AG09309 (cell line): ENCODE results near the gene NHLRC4.

Experiments
- DNase-seq: peaks from one replicate; pipeline ENCODE4 v3.0.0-alpha.2; 2010; ENCODE audit warnings: low read depth
- H3K4me3 ChIP-seq: 2 replicates; pipeline ENCODE4 v1.5.1; 2011; ENCODE audit warnings: mild to moderate bottlenecking, low read depth, low read length, moderate library complexity; ENCODE audit not compliant: control insufficient read depth
- TF ChIP-seq, protein P1 (sequence below): IDR thresholded peaks from 2 replicates; pipeline ENCODE4 v1.5.1; 2011; ENCODE audit warnings: mild to moderate bottlenecking, low read depth, low read length, inconsistent platforms; ENCODE audit not compliant: insufficient read depth, control insufficient read depth; ENCODE audit errors: missing control alignments

Gene NHLRC4

DNA sequence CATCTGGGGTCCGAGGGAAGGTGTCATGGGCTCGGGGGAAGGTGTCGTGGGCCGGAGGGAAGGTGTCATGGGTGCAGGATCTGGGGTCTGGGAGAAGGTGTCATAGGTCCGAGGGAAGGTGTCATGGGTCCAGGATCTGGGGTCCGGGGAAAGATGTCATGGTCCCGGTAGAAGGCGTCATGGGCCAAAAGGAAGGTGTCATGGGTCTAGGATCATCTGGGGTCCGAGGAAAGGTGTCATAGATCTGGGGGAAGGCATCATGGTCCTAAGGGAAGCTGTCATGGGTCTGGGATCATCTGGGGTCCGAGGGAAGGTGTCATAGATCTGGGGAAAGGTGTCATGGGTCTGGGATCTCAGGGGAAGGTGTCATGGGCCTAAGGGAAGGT is 24.0 kb downstream of the NHLRC4 start:
- peak overlapping the region; percentile 59 for H3K4me3 ChIP-seq
- TF ChIP-seq, protein P1, sequence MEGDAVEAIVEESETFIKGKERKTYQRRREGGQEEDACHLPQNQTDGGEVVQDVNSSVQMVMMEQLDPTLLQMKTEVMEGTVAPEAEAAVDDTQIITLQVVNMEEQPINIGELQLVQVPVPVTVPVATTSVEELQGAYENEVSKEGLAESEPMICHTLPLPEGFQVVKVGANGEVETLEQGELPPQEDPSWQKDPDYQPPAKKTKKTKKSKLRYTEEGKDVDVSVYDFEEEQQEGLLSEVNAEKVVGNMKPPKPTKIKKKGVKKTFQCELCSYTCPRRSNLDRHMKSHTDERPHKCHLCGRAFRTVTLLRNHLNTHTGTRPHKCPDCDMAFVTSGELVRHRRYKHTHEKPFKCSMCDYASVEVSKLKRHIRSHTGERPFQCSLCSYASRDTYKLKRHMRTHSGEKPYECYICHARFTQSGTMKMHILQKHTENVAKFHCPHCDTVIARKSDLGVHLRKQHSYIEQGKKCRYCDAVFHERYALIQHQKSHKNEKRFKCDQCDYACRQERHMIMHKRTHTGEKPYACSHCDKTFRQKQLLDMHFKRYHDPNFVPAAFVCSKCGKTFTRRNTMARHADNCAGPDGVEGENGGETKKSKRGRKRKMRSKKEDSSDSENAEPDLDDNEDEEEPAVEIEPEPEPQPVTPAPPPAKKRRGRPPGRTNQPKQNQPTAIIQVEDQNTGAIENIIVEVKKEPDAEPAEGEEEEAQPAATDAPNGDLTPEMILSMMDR = no peak
- DNase-seq = no peak

DNA sequence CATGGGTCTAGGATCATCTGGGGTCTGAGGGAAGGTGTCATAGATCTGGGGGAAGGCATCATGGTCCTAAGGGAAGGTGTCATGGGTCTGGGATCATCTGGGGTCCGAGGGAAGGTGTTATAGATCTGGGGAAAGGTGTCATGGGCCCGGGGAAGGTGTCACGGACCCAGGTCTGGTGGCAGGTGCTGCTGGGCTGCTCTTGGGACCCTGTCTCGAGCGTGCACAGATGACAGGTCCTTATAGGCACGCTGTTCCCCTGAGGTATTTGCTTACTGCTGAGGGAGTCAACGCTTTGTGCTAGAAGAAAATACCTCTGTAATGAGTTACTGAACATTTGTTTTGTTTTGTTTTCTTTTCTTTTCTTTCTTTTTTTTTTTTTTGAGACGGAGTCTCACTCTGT is 24.4 kb downstream of the NHLRC4 start:
- peak overlapping the region; percentile 59 for H3K4me3 ChIP-seq
- TF ChIP-seq, protein P1 = no peak
- no peak for DNase-seq

DNA sequence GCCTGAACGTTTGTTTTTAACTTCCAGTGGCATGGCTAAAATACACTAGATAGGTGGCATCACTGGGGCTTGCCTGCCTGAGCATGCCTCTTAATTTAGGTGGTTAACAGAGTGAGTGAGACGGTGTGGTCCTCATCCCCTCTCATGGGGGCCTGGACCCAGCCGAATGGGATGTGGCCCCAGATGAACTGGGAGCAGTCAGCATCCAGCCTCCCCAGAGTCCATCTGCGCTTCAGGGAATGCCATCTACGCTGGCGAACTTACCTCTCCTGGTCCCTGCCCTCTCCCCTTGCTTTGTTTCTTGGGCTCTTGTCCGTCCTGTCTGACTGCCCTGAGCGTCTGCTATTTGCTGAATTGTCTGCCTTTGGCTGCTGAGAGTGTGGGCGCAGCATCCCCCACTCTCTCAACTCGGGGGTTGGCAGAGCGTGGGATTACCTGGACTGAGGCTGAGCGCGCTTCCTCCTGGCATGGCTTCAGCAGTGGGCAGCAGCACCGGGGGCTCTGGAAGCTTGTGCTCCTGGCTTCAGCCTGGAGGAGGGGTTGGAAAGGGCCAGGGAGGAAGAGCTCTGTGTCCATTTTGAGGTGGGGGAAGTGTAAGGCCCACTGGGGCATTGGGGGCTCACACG is 25.2 kb downstream of the NHLRC4 start:
- no peak overlapping the region for H3K4me3 ChIP-seq
- no peak for DNase-seq
- TF ChIP-seq, protein P1 = no peak

DNA sequence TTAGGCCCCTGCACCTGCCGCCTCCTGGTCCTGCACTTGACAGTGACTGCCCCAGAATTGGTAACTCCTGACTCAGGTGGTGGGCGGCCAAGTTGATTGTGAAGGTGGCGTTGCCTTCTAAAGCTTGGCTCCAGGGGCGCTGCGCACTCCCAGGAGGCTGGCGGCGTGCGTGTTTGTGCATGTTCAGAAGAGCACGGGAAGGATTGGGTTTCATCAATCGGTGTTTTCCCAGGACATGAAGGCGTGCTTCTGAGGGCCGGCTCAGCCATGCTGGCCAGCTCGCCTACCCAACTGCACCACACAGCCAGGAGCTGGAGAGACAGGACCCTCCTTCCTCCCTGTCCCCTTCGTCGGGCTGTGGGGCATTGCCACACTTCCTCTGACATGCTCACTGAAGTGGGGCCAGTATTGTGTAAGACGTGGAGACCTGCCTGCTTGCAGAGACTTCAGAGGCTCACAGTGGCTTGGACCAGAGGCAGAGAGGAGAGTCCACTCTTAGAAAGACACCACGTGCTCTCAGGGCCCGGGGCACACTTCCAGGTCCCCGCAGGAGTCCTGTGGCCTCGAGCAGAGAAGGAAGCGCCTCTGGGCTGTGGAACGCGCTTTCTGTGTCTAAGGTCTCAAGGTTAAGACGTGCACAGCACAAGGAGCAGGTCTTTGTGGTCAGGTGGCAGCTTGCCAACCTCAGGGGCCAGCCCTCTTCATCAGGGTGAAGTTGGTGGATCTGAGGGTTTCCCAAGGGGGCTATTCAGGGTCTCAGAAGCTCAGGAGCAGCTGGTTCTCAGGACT is 25.9 kb downstream of the NHLRC4 start:
- TF ChIP-seq, protein P1 = no peak
- no peak overlapping the region for H3K4me3 ChIP-seq
- DNase-seq = no peak

DNA sequence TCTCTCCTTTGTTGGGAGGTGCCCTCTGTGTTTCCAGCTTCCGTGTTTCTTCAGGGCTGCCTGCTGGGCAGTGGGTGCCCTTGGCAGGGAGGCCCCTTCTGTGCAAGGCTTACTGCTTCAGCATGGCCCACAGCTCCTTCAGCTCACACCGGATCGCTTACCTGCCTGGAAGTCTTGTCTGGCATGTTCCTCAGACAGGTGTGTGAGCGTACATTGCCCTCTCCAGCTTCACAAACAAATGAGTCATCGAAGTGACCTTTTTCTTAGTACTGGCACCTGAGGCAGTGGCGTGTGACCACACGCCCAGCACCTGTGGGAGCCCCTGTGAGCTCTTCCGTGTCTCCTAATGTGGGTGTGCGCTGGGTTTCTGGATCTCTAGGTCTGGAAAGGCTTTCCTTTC is 26.6 kb downstream of the NHLRC4 start:
- no peak for DNase-seq
- H3K4me3 ChIP-seq = no peak overlapping the region
- TF ChIP-seq, protein P1 = no peak

DNA sequence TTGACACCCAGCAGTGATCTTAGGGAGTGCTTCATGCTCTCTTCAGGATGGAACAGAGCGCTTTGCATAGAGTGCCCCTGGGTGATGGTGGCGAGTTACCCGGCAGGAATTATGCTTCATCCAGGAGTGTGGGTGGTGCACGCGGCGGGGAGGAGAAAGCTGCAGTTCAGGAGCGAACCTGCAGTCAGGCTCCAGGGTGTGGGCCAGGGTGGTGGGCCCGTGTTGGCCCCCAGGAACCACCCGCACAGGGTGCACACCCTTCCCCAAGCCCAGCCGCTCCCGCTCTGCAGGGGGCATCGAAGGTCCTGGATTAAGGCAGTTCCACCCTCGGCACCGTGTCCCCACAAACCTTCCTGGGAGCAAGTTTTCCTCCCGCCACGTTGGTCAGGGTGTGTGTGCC is 27.0 kb downstream of the NHLRC4 start:
- no peak overlapping the region for H3K4me3 ChIP-seq
- no peak for DNase-seq
- TF ChIP-seq, protein P1 = no peak
